Keratinocyte (primary cell): ENCODE measurements around the gene ABL2. TPM values are rescaled to one million over a fixed set of nuclear protein-coding genes. Genes with fewer than 3 reads are reported as not detected.

Experiments
- DNase-seq: peaks from one replicate; pipeline ENCODE4 v3.0.0-alpha.2; 2011; ENCODE audit warnings: low read depth, missing footprints, low spot score
- FAIRE-seq: peaks from 2 replicates; lab custom pipeline; 2011; peaks lifted over from hg19 to GRCh38; lab: Jason Lieb, UNC
- H2AFZ ChIP-seq: 2 replicates; pipeline ENCODE4 v1.6.0; 2012; ENCODE audit warnings: low read length, control low read depth, inconsistent platforms; ENCODE audit not compliant: control insufficient read depth
- H3K27ac ChIP-seq: 2 replicates; pipeline ENCODE4 v1.5.1; 2011; ENCODE audit warnings: low read length; ENCODE audit not compliant: control insufficient read depth, insufficient read depth
- H3K27me3 ChIP-seq: 3 replicates; pipeline ENCODE4 v1.6.0; 2011; ENCODE audit warnings: low read length; ENCODE audit not compliant: control insufficient read depth, insufficient read depth; ENCODE audit errors: extremely low read depth
- H3K36me3 ChIP-seq, 2 experiments: 2 replicates in 1 of 2; 3 replicates in 1 of 2; pipeline ENCODE4 v1.5.1; 2011; ENCODE audit warnings: low read length in 2 of 2, mild to moderate bottlenecking in 1 of 2; ENCODE audit not compliant: control insufficient read depth in 2 of 2, insufficient read depth in 2 of 2; ENCODE audit errors: extremely low read depth in 1 of 2
- H3K4me1 ChIP-seq: 3 replicates; pipeline ENCODE4 v1.5.1; 2011; ENCODE audit warnings: low read length; ENCODE audit not compliant: control insufficient read depth, insufficient read depth; ENCODE audit errors: extremely low read depth
- H3K4me2 ChIP-seq: 3 replicates; pipeline ENCODE4 v1.6.0; 2011; ENCODE audit warnings: low read depth, low read length; ENCODE audit not compliant: control insufficient read depth, insufficient read depth; ENCODE audit errors: extremely low read depth
- H3K4me3 ChIP-seq, 3 experiments: fragments of 200-600 bp in 1 of 3; sonication (generic) in 1 of 3; 2 replicates in 2 of 3; 3 replicates in 1 of 3; pipeline ENCODE4 v1.5.1; 2011 to 2016; ENCODE audit warnings: low read length in 3 of 3, mild to moderate bottlenecking in 3 of 3, control low read depth in 2 of 3, inconsistent platforms in 1 of 3, low read depth in 1 of 3, mixed read lengths in 1 of 3, mixed run types in 1 of 3, moderate library complexity in 1 of 3; ENCODE audit not compliant: control insufficient read depth in 2 of 3, insufficient read depth in 2 of 3; ENCODE audit errors: extremely low read depth in 1 of 3
- H3K79me2 ChIP-seq: 2 replicates; pipeline ENCODE4 v1.6.0; 2012; ENCODE audit warnings: low read length; ENCODE audit not compliant: control insufficient read depth, insufficient read depth
- H3K9ac ChIP-seq: 3 replicates; pipeline ENCODE4 v1.6.0; 2011; ENCODE audit warnings: low read length; ENCODE audit not compliant: control insufficient read depth, insufficient read depth; ENCODE audit errors: extremely low read depth
- H3K9me1 ChIP-seq: 3 replicates; pipeline ENCODE4 v1.6.0; 2011; ENCODE audit warnings: low read length; ENCODE audit not compliant: control insufficient read depth, insufficient read depth; ENCODE audit errors: extremely low read depth
- H3K9me3 ChIP-seq: 2 replicates; pipeline ENCODE4 v1.5.1; 2012; ENCODE audit warnings: low read depth, low read length; ENCODE audit not compliant: control insufficient read depth
- H4K20me1 ChIP-seq: 3 replicates; pipeline ENCODE4 v1.6.0; 2011; ENCODE audit warnings: low read length; ENCODE audit not compliant: control insufficient read depth, insufficient read depth; ENCODE audit errors: extremely low read depth
- CTCF ChIP-seq, 3 experiments: IDR thresholded peaks in 1 of 3; conservative IDR thresholded peaks in 1 of 3; optimal IDR thresholded peaks in 1 of 3; 2 replicates in 2 of 3; 3 replicates in 1 of 3; pipeline versions ENCODE3 to v1.5.1; 2011; ENCODE audit warnings: low read length in 3 of 3, mild to moderate bottlenecking in 3 of 3, moderate library complexity in 2 of 3, control low read depth in 1 of 3, inconsistent platforms in 1 of 3; ENCODE audit not compliant: insufficient read depth in 2 of 3; ENCODE audit errors: extremely low read depth in 1 of 3
- EZH2 ChIP-seq: IDR thresholded peaks from one replicate; pipeline ENCODE4 v1.6.1; 2012; ENCODE audit warnings: inconsistent platforms, mild to moderate bottlenecking, low read length, moderate library complexity
- dilution Hi-C: fragments of 300-500 bp; cut with MboI; formaldehyde crosslinking; loops from one replicate; pipeline ENCODE4 v1.7.0; 2020; ENCODE audit warnings: low sequenced_read_pairs; ENCODE audit not compliant: extremely low pct_ligation_motif_present
- polyA plus RNA-seq, 5 experiments: library from polyadenylated mRNA; depleted of rRNA in 3 of 5; stranded (reverse) in 3 of 5; stranded (forward) in 1 of 5; unstranded in 1 of 5; fragments of >200 nt; gene quantifications; 1 replicate in 1 of 5; 2 replicates in 3 of 5; 3 replicates in 1 of 5; pipeline versions ENCODE4 v1.2.1 to v1.2.3, GENCODE V29; 2011 to 2012; ENCODE audit warnings: missing spikeins in 2 of 5, low read depth in 1 of 5, low replicate concordance in 1 of 5
- small RNA-seq, 3 experiments: library from RNA; depleted of rRNA; stranded (forward); fragments of <200 nt; gene quantifications; one replicate each; pipeline ENCODE3, GENCODE V24; 2012; ENCODE audit warnings: low read depth in 3 of 3, low replicate concordance in 1 of 3; ENCODE audit not compliant: insufficient read length in 3 of 3

The ABL2 gene
- polyA plus RNA-seq, 1 donor (not counting 4 experiments of a cell fraction or from before 2014, with no cell fraction given) = 37.6 TPM

- TF ChIP-seq CTCF (optimal IDR thresholded peaks at IDR 0.05 in 1 of 3, IDR thresholded peaks at IDR 0.05 in 1 of 3, conservative IDR thresholded peaks at IDR 0.05 in 1 of 3; ENCODE audit: extremely low read depth in 1 of 3, insufficient read depth in 2 of 3, low read length in 3 of 3) (no peak), EZH2 (no peak)
- Histone ChIP-seq H3K9me1 (no peaks in the 10 kb centered on the region), H3K4me1 (peaks cover 21% of the 10 kb centered on the region), H3K9ac (no peak overlapping the region), H3K4me2 (no peak overlapping the region), H3K9me3 (no peaks in the 10 kb centered on the region), H3K27me3 (no peaks in the 10 kb centered on the region), H3K4me3 (no peak overlapping the region), H3K79me2 (no peaks in the 10 kb centered on the region), H3K36me3 (no peaks in the 10 kb centered on the region), H2AFZ (no peak overlapping the region), H4K20me1 (no peaks in the 10 kb centered on the region), H3K27ac (no peak overlapping the region)
- FAIRE-seq (no peak), DNase-seq (no peak)
- dilution Hi-C loops = no loop called here
These were observed 176.0 kb downstream of the ABL2 start for GRCh38 chr1:179053486-179053885.

GRCh38 chr1:179052776-179053175 is 176.7 kb downstream of the ABL2 start:
- Histone ChIP-seq H3K27me3 (no peaks in the 10 kb centered on the region), H3K36me3 (no peaks in the 10 kb centered on the region), H3K79me2 (no peaks in the 10 kb centered on the region), H3K4me1 (peaks cover 16% of the 10 kb centered on the region), H3K4me2 (no peak overlapping the region), H3K4me3 (no peak overlapping the region), H3K27ac (no peak overlapping the region), H3K9me3 (no peaks in the 10 kb centered on the region), H4K20me1 (no peaks in the 10 kb centered on the region), H2AFZ (no peak overlapping the region), H3K9ac (no peak overlapping the region), H3K9me1 (no peaks in the 10 kb centered on the region)
- dilution Hi-C loops = no loop called here
- no peak for FAIRE-seq
- DNase-seq = no peak
- no peak for TF ChIP-seq EZH2
- TF ChIP-seq CTCF (optimal IDR thresholded peaks at IDR 0.05 in 1 of 3, IDR thresholded peaks at IDR 0.05 in 1 of 3, conservative IDR thresholded peaks at IDR 0.05 in 1 of 3; ENCODE audit: extremely low read depth in 1 of 3, insufficient read depth in 2 of 3, low read length in 3 of 3) = no peak

Small RNAs within 50 kb of the gene (small RNA-seq; reads per million reads assigned to genes)
- gene AL512326.2 = 0 reads per million in 3 experiments
- gene AL512326.3 = 0 reads per million in 3 experiments
- gene EIF4A1P11 = 0 reads per million in 3 experiments
- gene RF00272 = 0 to 0.07 (median 0) reads per million in 3 experiments

Other genes with a start within 250 kb of the ABL2 start
- gene FAM20B, start 203.8 kb downstream of the ABL2 start, polyA plus RNA-seq = 16.1 to 21.1 TPM (median 20.1 TPM) in 3 replicates
- 16.8 to 21.3 TPM (median 20.4 TPM) in 3 replicates for gene TOR3A, start 147.6 kb downstream of the ABL2 start, polyA plus RNA-seq
- gene SOAT1, start 64.1 kb upstream of the ABL2 start, polyA plus RNA-seq = 46.7 to 62.9 TPM (median 49.6 TPM) in 3 replicates
- 0.04 to 0.10 TPM in 2 of 3 replicates, not detected in the other for gene AXDND1, start 136.3 kb upstream of the ABL2 start, polyA plus RNA-seq